ENCODE measurements around the gene SCARB1. TPM values are rescaled to one million over a fixed set of nuclear protein-coding genes. Genes with fewer than 3 reads are reported as not detected.

Gene SCARB1
- total RNA-seq, 1 donor from 2014 or later = 10.2 TPM

DNA sequence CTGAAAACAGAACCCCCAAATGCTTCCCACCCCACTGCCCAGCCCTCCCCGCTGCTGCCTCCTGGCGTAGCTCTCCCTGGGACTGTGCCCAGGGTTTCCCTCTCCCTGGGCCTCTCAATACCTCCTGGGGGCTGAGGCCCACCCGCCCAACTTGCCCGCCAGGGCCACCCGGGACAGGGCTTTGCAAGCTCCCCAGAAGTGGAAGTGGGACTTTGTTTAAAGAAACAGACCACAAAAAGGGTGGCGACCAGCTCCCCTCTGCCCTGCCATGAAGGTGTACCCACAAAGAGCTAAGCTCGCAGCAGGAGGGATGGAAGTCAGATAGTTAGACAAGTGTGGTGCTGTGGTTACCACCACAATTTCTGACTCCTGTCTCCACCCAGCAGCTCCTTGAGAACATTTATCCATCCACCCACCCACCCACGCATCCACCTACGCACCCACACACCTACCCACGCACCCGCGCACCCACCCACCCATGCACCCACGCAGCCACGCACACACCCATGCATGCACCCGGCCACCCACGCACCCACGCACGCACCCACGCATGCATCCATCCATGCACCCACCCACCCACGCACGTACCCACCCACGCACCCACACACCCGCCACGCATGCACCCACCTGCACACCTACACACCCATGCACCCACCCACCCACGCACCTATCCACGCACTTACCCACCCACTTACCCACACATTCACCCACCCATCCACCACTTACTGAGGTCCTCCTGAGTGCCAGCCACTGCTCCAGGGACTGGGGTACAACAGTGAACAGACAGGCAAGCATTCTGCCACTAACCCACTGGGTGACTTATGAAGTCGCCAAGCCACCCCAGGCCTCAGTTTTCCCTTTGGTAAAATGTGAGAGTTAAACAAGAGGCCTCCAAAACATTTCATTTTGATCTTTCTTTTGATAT lies 127.3 kb downstream of the SCARB1 start:
- intact Hi-C loops (cut with micrococcal nuclease) = no loop called here

DNA sequence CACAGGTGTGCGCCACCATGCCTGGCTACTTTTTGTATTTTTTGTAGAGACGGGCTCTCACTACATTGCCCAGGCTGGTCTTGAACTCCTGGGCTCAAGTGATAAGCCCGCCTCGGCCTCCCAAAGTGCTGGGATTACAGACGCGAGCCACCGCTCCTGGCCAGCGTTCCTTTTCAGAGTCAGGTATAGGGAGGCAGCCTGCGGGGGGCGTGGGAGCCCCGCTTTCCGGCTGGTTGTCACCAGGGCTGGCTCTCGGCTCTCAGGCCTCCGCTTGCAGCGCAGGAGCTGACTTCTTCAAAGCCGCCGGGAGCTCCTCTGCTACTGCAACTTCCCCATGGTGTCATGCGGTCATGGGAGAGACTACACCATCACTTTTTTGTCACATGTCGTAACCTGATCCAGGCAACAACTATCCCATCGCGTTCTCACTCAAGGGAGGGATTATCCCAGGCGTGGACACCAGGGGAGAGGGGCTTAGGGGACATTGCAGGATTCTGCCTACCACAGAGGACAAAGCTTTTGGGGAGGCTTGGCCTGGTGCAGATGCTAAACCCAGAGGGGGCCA lies 129.4 kb downstream of the SCARB1 start:
- intact Hi-C loops (cut with micrococcal nuclease) = no loop called here

DNA sequence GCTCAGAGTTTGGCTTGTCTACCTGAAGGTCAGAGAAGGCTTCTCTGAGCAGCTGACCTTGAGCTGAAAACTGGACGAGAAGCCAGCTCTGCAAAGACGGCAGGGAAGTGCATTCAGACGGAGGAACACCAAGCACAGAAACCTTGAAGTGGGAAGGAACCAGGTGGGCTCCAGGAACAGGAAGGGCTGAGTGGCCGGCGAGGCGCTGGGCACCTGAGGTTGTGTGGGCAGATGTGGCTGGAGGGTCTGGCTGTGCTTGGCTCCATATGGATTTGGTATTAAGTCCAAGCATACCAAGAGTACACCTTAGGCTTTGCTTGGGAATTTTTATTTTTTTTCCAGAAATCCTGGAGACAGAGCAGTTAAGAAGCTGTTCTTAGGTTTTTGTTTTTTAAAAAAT lies 130.6 kb downstream of the SCARB1 start:
- intact Hi-C loops (cut with micrococcal nuclease) = no loop called here

DNA sequence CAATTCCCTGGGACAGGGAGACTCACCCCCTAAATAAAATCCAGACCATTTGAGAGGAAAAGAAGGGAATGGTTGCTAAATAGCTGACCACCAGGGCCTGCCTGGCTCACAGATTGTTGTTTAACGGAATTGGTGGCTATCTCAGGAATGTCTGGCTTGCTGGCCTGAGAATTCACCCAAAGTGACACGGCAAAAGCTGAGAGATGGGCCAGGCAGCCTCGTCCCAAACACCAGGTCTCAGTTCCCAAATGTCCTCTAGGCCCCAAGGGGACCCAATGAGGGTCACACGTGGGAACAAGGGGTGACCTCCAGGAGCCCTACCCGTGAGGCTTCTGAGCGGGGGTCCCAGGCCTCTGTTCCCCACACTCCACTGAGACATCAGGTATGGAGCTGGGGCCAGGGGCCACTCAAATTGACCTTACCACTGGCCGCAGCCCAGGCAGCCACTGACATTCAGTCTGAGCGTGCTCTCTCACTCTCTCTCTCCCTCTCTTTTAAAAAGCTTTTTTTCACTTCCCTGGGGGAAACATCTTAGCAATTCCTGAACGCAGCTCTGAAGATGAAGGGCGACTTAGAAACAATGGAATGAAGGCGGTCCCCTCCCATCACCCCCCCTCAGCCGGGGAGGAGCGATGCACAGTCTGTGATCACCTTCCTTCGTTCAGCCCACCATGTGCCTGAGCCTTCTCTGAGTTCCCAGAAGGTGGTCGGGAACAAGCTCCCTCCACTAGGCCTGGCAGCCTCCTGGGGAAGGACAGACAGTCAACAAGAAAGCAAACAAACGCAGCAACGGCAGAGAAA lies 131.2 kb downstream of the SCARB1 start:
- intact Hi-C loops (cut with micrococcal nuclease) = no loop called here

DNA sequence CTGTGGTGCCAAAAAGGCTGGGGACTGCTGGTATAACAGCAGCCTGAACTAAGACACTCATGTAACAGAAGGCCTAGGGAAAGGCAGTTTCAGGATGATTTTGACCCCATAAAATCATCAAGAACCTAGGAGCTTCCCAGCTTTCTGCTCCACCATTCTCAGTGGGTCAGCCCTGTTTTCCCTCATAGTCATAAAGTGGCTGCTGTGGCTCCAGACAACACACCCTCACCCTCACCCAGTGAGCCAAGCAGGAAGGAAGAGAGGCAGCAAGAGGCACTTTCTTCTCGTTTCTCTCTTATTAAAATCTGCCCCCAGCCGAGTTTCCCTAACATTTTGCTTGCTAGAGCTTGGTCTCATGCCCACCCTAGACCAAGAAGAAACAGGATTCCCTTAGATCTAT lies 131.8 kb downstream of the SCARB1 start:
- intact Hi-C loops (cut with micrococcal nuclease) = no loop called here

DNA sequence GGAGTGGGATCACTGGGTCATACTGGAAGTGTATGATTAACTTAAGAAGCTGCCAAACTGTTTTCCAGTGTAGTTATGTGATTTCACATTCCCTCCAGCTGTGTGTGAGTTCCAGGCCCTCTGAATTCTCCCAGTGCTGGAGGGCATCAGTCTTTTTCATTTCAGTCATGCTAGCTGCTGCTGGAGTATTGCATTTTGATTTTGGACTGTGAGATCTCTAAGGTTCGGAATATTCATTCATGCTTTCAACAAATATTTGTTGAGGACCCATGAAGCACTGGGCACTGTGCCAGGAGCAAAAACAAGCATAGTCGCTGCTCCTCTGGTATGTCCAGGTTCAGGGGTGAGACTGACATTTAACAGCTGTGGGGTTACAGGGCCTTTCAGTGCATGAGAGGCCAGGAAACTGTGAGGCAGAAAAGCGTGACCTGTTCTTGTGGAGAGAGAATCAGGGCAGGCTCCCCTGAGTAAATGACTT lies 133.2 kb downstream of the SCARB1 start:
- intact Hi-C loops (cut with micrococcal nuclease) = no loop called here

DNA sequence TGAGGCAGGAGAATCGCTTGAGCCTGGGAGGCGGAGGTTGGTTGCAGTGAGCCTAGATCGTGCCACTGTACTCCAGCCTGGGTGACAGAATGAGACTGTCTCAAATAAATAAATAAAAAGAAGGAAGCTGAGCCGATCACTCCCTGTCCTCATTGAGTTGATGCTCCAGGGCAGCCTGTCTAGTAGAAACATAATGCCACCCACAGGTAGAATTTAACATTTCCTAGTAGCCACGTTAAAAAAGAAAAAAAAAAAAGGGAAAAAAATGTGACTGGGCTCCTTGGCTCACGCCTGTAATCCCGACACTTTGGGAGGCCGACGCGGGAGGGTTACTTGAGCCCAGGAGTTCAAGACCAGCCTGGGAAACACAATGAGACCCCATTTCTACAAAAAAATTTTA lies 135.7 kb downstream of the SCARB1 start:
- intact Hi-C loops (cut with micrococcal nuclease) = no loop called here

DNA sequence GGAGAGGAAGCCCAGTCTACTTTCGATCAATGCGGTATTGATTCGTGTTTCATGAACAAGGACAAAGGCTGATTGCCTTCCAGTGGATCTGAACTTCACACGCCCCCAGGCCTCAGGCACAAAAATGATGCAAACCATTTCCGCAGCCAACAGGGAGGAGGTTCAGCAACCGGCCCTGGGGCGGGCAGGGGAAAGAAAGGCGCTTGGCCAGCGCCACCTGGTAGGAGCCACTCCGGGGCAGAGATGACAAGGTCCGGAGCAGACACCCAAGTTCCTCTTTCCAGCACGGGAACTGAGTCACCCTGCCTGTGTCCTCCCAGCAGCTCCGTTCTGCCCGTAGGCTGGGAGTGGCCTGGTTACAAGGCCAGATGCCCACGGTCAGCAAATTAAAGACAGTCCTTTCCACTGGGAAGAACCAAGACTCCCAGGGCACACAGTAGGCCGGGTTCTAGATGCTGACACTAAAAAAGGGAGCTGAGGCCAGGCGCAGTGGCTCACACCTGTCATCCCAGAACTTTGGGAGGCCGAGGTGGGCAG lies 136.3 kb downstream of the SCARB1 start:
- intact Hi-C loops (cut with micrococcal nuclease) = no loop called here

Other genes with a start within 250 kb of the SCARB1 start
- gene UBC, start 50.8 kb upstream of the SCARB1 start, total RNA-seq = 854 and 859 TPM in 2 replicates
- 36.1 and 42.4 TPM in 2 replicates for gene DHX37, start 125.3 kb upstream of the SCARB1 start, total RNA-seq
- gene BRI3BP, start 129.8 kb upstream of the SCARB1 start, total RNA-seq = 27.8 and 28.8 TPM in 2 replicates
- gene AACS, start 201.6 kb upstream of the SCARB1 start, total RNA-seq = 32.3 and 35.7 TPM in 2 replicates

All from T-helper 2 cell treated with Interferon-gamma antibody and Interleukin-4, amounts not matched to agents 100 ng/mL and 5 ng/mL, for 36 hours (primary cell).